Astrocyte (in vitro differentiated cells and primary cell): ENCODE results near the gene FAM110A. TPM values are rescaled to one million over a fixed set of nuclear protein-coding genes. Genes with fewer than 3 reads are reported as not detected.

Experiments
- DNase-seq: peaks from one replicate; pipeline ENCODE4 v3.0.0-alpha.2; 2010; ENCODE audit warnings: low read depth
- FAIRE-seq: peaks from 2 replicates; lab custom pipeline; 2011; peaks lifted over from hg19 to GRCh38; lab: Jason Lieb, UNC
- H2AFZ ChIP-seq: 2 replicates; pipeline ENCODE4 v1.6.0; 2012; ENCODE audit warnings: low read depth, low read length, inconsistent platforms
- H3K27ac ChIP-seq: 2 replicates; pipeline ENCODE4 v1.5.1; 2011; ENCODE audit warnings: low read depth, low read length, inconsistent platforms
- H3K27me3 ChIP-seq: 2 replicates; pipeline ENCODE4 v1.6.0; 2011; ENCODE audit warnings: low read length, inconsistent platforms; ENCODE audit not compliant: insufficient read depth
- H3K36me3 ChIP-seq: 2 replicates; pipeline ENCODE4 v1.5.1; 2011; ENCODE audit warnings: low read length, inconsistent platforms; ENCODE audit not compliant: insufficient read depth
- H3K4me1 ChIP-seq: 2 replicates; pipeline ENCODE4 v1.5.1; 2011; ENCODE audit warnings: low read length, inconsistent platforms; ENCODE audit not compliant: insufficient read depth
- H3K4me2 ChIP-seq: 2 replicates; pipeline ENCODE4 v1.6.0; 2012; ENCODE audit warnings: low read length, inconsistent platforms
- H3K4me3 ChIP-seq: 2 replicates; pipeline ENCODE4 v1.5.1; 2011; ENCODE audit warnings: low read depth, mild to moderate bottlenecking, low read length, inconsistent platforms; ENCODE audit not compliant: insufficient read depth
- H3K79me2 ChIP-seq: 2 replicates; pipeline ENCODE4 v1.6.0; 2012; ENCODE audit warnings: mild to moderate bottlenecking, low read length, inconsistent platforms; ENCODE audit not compliant: insufficient read depth
- H3K9ac ChIP-seq: 2 replicates; pipeline ENCODE4 v1.6.0; 2012; ENCODE audit warnings: mild to moderate bottlenecking, low read length, inconsistent platforms
- H3K9me3 ChIP-seq: 2 replicates; pipeline ENCODE4 v1.5.1; 2012; ENCODE audit warnings: low read depth, mild to moderate bottlenecking, low read length, inconsistent platforms; ENCODE audit not compliant: insufficient read depth
- H4K20me1 ChIP-seq: 2 replicates; pipeline ENCODE4 v1.6.0; 2012; ENCODE audit warnings: low read length, inconsistent platforms; ENCODE audit not compliant: insufficient read depth
- H3K27ac Mint-ChIP-seq: one replicate; pipeline ENCODE4 v1.8.0; 2021; ENCODE audit warnings: mild to moderate bottlenecking, mixed read lengths; ENCODE audit not compliant: unreplicated experiment
- H3K27me3 Mint-ChIP-seq: one replicate; pipeline ENCODE4 v1.8.0; 2021; ENCODE audit warnings: low read depth, mixed read lengths; ENCODE audit not compliant: unreplicated experiment
- H3K36me3 Mint-ChIP-seq: one replicate; pipeline ENCODE4 v1.8.0; 2021; ENCODE audit warnings: low read depth, mixed read lengths; ENCODE audit not compliant: unreplicated experiment
- H3K4me1 Mint-ChIP-seq: one replicate; pipeline ENCODE4 v1.8.0; 2021; ENCODE audit warnings: low read depth, mixed read lengths; ENCODE audit not compliant: unreplicated experiment
- H3K4me3 Mint-ChIP-seq: one replicate; pipeline ENCODE4 v1.8.0; 2021; ENCODE audit warnings: mild to moderate bottlenecking, moderate library complexity, mixed read lengths; ENCODE audit not compliant: unreplicated experiment
- H3K9me3 Mint-ChIP-seq: one replicate; pipeline ENCODE4 v1.8.0; 2021; ENCODE audit warnings: mild to moderate bottlenecking, mixed read lengths; ENCODE audit not compliant: unreplicated experiment
- EZH2 ChIP-seq: IDR thresholded peaks from 2 replicates; pipeline ENCODE4 v1.6.1; 2012; ENCODE audit warnings: mild to moderate bottlenecking, low read length, inconsistent platforms; ENCODE audit not compliant: insufficient read depth
- total RNA-seq: library from RNA; stranded (reverse); gene quantifications from 2 replicates; pipeline ENCODE4 v1.2.1, GENCODE V29; 2021
- TF ChIP-seq, protein P1 (sequence below): IDR thresholded peaks from 2 replicates; pipeline ENCODE4 v1.5.1; 2011; ENCODE audit warnings: low read depth, mild to moderate bottlenecking, inconsistent platforms, low read length, moderate library complexity; ENCODE audit not compliant: insufficient read depth

The FAM110A gene
- total RNA-seq, 1 donor from 2014 or later, result 1.4 TPM

- H3K36me3 ChIP-seq, result no peaks in the 10 kb centered on the region
- H3K27ac ChIP-seq, result no peak overlapping the region
- no peaks in the 10 kb centered on the region for H3K27me3 ChIP-seq
- H3K9ac ChIP-seq, result peak overlapping the region; percentile 8
- peak overlapping the region; percentile 56 for H3K4me2 ChIP-seq
- H3K4me1 ChIP-seq, result peaks cover 15% of the 10 kb centered on the region
- Mint-ChIP-seq H3K4me1 (peaks cover 17% of the 10 kb centered on the region), H3K36me3 (peaks cover 2% of the 10 kb centered on the region), H3K9me3 (no peaks in the 10 kb centered on the region), H3K27me3 (peaks cover 18% of the 10 kb centered on the region), H3K27ac (peak overlapping the region; percentile 53), H3K4me3 (no peak overlapping the region)
- no peak overlapping the region for H2AFZ ChIP-seq
- H3K9me3 ChIP-seq, result no peaks in the 10 kb centered on the region
- H3K4me3 ChIP-seq, result no peak overlapping the region
- no peaks in the 10 kb centered on the region for H3K79me2 ChIP-seq
- DNase-seq (peak; percentile 77), FAIRE-seq (peak; percentile 88)
- no peak for TF ChIP-seq EZH2
- TF ChIP-seq, protein P1, sequence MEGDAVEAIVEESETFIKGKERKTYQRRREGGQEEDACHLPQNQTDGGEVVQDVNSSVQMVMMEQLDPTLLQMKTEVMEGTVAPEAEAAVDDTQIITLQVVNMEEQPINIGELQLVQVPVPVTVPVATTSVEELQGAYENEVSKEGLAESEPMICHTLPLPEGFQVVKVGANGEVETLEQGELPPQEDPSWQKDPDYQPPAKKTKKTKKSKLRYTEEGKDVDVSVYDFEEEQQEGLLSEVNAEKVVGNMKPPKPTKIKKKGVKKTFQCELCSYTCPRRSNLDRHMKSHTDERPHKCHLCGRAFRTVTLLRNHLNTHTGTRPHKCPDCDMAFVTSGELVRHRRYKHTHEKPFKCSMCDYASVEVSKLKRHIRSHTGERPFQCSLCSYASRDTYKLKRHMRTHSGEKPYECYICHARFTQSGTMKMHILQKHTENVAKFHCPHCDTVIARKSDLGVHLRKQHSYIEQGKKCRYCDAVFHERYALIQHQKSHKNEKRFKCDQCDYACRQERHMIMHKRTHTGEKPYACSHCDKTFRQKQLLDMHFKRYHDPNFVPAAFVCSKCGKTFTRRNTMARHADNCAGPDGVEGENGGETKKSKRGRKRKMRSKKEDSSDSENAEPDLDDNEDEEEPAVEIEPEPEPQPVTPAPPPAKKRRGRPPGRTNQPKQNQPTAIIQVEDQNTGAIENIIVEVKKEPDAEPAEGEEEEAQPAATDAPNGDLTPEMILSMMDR, result no peak
- no peaks in the 10 kb centered on the region for H4K20me1 ChIP-seq
Measured at GRCh38 chr20:856361-856775, 22.9 kb downstream of the FAM110A start.

GRCh38 chr20:858011-858410, 24.5 kb downstream of the FAM110A start:
- H3K27ac ChIP-seq, result no peak overlapping the region
- no peak overlapping the region for H2AFZ ChIP-seq
- H3K9me3 ChIP-seq, result no peaks in the 10 kb centered on the region
- H3K9ac ChIP-seq, result no peak overlapping the region
- Mint-ChIP-seq H3K36me3 (no peaks in the 10 kb centered on the region), H3K4me3 (no peak overlapping the region), H3K27me3 (peaks cover 16% of the 10 kb centered on the region), H3K4me1 (peaks cover 17% of the 10 kb centered on the region), H3K9me3 (no peaks in the 10 kb centered on the region), H3K27ac (peak overlapping the region; percentile 47)
- H3K4me3 ChIP-seq, result no peak overlapping the region
- H4K20me1 ChIP-seq, result no peaks in the 10 kb centered on the region
- FAIRE-seq (no peak), DNase-seq (no peak)
- TF ChIP-seq EZH2, result no peak
- TF ChIP-seq, protein P1, result no peak
- H3K79me2 ChIP-seq, result no peaks in the 10 kb centered on the region
- no peak overlapping the region for H3K4me2 ChIP-seq
- no peaks in the 10 kb centered on the region for H3K27me3 ChIP-seq
- peaks cover 15% of the 10 kb centered on the region for H3K4me1 ChIP-seq
- no peaks in the 10 kb centered on the region for H3K36me3 ChIP-seq

DNA sequence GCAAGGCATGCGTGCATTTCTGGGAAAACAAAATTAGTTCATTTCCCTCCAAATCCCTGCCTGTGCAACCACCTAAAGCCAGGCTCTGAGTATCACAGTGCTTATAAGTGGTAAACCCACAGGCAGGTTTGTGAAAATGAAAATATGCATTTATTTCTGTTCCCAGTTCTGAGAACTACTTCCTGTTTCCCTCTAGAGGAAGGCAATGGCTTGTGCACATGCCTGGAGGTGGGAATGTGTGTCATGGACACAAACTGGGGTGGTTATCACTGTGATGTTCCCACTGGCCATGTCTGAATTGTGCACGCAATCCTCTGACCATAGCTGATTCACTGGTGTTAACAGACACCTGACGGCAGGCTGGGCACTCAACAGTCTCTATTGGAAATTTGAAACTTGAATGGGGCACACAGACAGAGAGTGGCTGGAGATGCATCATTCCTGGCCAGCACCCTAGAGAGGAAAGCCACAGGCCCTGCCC, 26.3 kb downstream of the FAM110A start:
- H3K4me2 ChIP-seq, result no peak overlapping the region
- FAIRE-seq, result no peak
- H3K4me3 Mint-ChIP-seq, result no peak overlapping the region

More for the DNA sequence above, 26.3 kb downstream of the FAM110A start:
- H3K27ac ChIP-seq, result no peak overlapping the region
- H3K27me3 ChIP-seq, result no peaks in the 10 kb centered on the region
- Mint-ChIP-seq H3K27ac (no peak overlapping the region), H3K36me3 (no peaks in the 10 kb centered on the region), H3K4me1 (peaks cover 17% of the 10 kb centered on the region), H3K9me3 (no peaks in the 10 kb centered on the region), H3K27me3 (peaks cover 32% of the 10 kb centered on the region)
- peaks cover 15% of the 10 kb centered on the region for H3K4me1 ChIP-seq
- H3K4me3 ChIP-seq, result no peak overlapping the region
- DNase-seq, result no peak
- no peaks in the 10 kb centered on the region for H4K20me1 ChIP-seq
- no peaks in the 10 kb centered on the region for H3K36me3 ChIP-seq
- no peaks in the 10 kb centered on the region for H3K9me3 ChIP-seq
- no peak for TF ChIP-seq EZH2
- TF ChIP-seq, protein P1, result no peak
- H3K79me2 ChIP-seq, result no peaks in the 10 kb centered on the region
- H2AFZ ChIP-seq, result no peak overlapping the region
- H3K9ac ChIP-seq, result no peak overlapping the region
